GM21526 (cell line): ENCODE results near the gene EPHA2.

Experiments
- ATAC-seq: cut with Tn5 transposase; IDR thresholded peaks from one replicate; pipeline ENCODE4 v1.9.1; 2021; ENCODE audit warnings: moderate library complexity; ENCODE audit not compliant: unreplicated experiment, low FRiP score

Gene EPHA2

GRCh38 chr1:16139473-16139962, 16.4 kb downstream of the EPHA2 start:
- ATAC-seq = no peak

- no peak for ATAC-seq
These were observed 17.1 kb downstream of the EPHA2 start for GRCh38 chr1:16138772-16139221.

- no peak for ATAC-seq
These were observed 17.9 kb downstream of the EPHA2 start for GRCh38 chr1:16137890-16138467.

- ATAC-seq = no peak
These were observed 20.4 kb downstream of the EPHA2 start for GRCh38 chr1:16135501-16135900.

GRCh38 chr1:16134906-16135305, 21.0 kb downstream of the EPHA2 start:
- ATAC-seq = no peak

GRCh38 chr1:16134066-16134801, 21.6 kb downstream of the EPHA2 start:
- no peak for ATAC-seq

GRCh38 chr1:16133007-16133961, 22.6 kb downstream of the EPHA2 start:
- no peak for ATAC-seq

GRCh38 chr1:16132325-16132785, 23.5 kb downstream of the EPHA2 start:
- no peak for ATAC-seq

GRCh38 chr1:16131636-16132324, 24.1 kb downstream of the EPHA2 start:
- ATAC-seq = no peak

GRCh38 chr1:16130827-16131226, 25.0 kb downstream of the EPHA2 start:
- ATAC-seq = no peak

GRCh38 chr1:16129921-16130543, 25.8 kb downstream of the EPHA2 start:
- no peak for ATAC-seq

GRCh38 chr1:16129316-16129715, 26.6 kb downstream of the EPHA2 start:
- no peak for ATAC-seq

GRCh38 chr1:16128338-16128741, 27.5 kb downstream of the EPHA2 start:
- no peak for ATAC-seq

- no peak for ATAC-seq
These were observed 28.1 kb downstream of the EPHA2 start for GRCh38 chr1:16127676-16128337.

GRCh38 chr1:16126743-16127515, 28.9 kb downstream of the EPHA2 start:
- no peak for ATAC-seq

GRCh38 chr1:16126160-16126559, 29.7 kb downstream of the EPHA2 start:
- ATAC-seq = no peak

GRCh38 chr1:16125483-16125882, 30.4 kb downstream of the EPHA2 start:
- ATAC-seq = no peak

- no peak for ATAC-seq
These were observed 30.8 kb downstream of the EPHA2 start for GRCh38 chr1:16125088-16125470.
